Left hindlimb (tissue), 1 donor: ENCODE measurements around the gene CTTN.

Experiments
- DNase-seq: peaks from one replicate; pipeline ENCODE4 v3.0.0-alpha.2; 2018

The CTTN gene

GRCh38 chr11:70456921-70457532 is 58.7 kb downstream of the CTTN start:
- no peak for DNase-seq

- DNase-seq: no peak
Observed at GRCh38 chr11:70458736-70459135, 60.4 kb downstream of the CTTN start.

- no peak for DNase-seq
Observed at GRCh38 chr11:70460111-70460510, 61.8 kb downstream of the CTTN start.

- no peak for DNase-seq
Observed at GRCh38 chr11:70460964-70461363, 62.6 kb downstream of the CTTN start.

- DNase-seq: no peak
Observed at GRCh38 chr11:70462818-70463477, 64.6 kb downstream of the CTTN start.

GRCh38 chr11:70463478-70464255 is 65.3 kb downstream of the CTTN start:
- DNase-seq: no peak

GRCh38 chr11:70464509-70465361 is 66.4 kb downstream of the CTTN start:
- no peak for DNase-seq

GRCh38 chr11:70466154-70466553 is 67.8 kb downstream of the CTTN start:
- no peak for DNase-seq

GRCh38 chr11:70466596-70466995 is 68.3 kb downstream of the CTTN start:
- no peak for DNase-seq

GRCh38 chr11:70467201-70468085 is 69.1 kb downstream of the CTTN start:
- DNase-seq: peak; percentile 56

GRCh38 chr11:70468256-70469195 is 70.2 kb downstream of the CTTN start:
- no peak for DNase-seq

- DNase-seq: peak; percentile 59
Observed at GRCh38 chr11:70470127-70470526, 71.8 kb downstream of the CTTN start.

- DNase-seq: no peak
Observed at GRCh38 chr11:70471254-70471653, 72.9 kb downstream of the CTTN start.

- DNase-seq: no peak
Observed at GRCh38 chr11:70472240-70472639, 73.9 kb downstream of the CTTN start.

GRCh38 chr11:70473186-70473872 is 75.0 kb downstream of the CTTN start:
- DNase-seq: no peak

- no peak for DNase-seq
Observed at GRCh38 chr11:70473873-70474690, 75.8 kb downstream of the CTTN start.

GRCh38 chr11:70474710-70475109 is 76.4 kb downstream of the CTTN start:
- no peak for DNase-seq

- no peak for DNase-seq
Observed at GRCh38 chr11:70476669-70477068, 78.3 kb downstream of the CTTN start.

- no peak for DNase-seq
Observed at GRCh38 chr11:70477176-70477575, 78.8 kb downstream of the CTTN start.
